HEK293T (cell line): ENCODE data around the gene STIP1.

Experiments used
- CTBP1 ChIP-seq: fragments of 450-650 bp; IDR thresholded peaks from 2 replicates; pipeline ENCODE4 v1.6.1; 2016; ENCODE audit warnings: borderline replicate concordance
- ELF4 ChIP-seq: fragments of 450-650 bp; IDR thresholded peaks from 2 replicates; pipeline ENCODE4 v1.6.1; 2017; ENCODE audit warnings: antibody characterized with exemption
- FOXM1 ChIP-seq: fragments of 450-650 bp; IDR thresholded peaks from 2 replicates; pipeline ENCODE4 v1.6.1; 2017; ENCODE audit warnings: mild to moderate bottlenecking, borderline replicate concordance
- SP1 ChIP-seq: fragments of 450-650 bp; IDR thresholded peaks from 2 replicates; pipeline ENCODE4 v1.6.1; 2017

- TF ChIP-seq CTBP1: no peak
- no peak for TF ChIP-seq SP1
- no peak for TF ChIP-seq ELF4
- TF ChIP-seq FOXM1: no peak
These were observed 20.5 kb upstream of the STIP1 start for GRCh38 chr11:64165481-64165841.
